Activated CD4-positive, alpha-beta T cell treated with anti-CD3 and anti-CD28 coated beads, Interleukin-10, Interleukin-2, amounts not matched to agents 100 ng/mL and 50 ng/mL, durations not matched to agents 16 hours and 8 hours (primary cell): ENCODE data around the gene ATP5ME.

Source experiments
- DNase-seq: peaks from one replicate; pipeline ENCODE4 v3.0.0-alpha.2; 2020

Gene ATP5ME

GRCh38 chr4:666822-667544 lies 7.1 kb downstream of the ATP5ME start:
- no peak for DNase-seq

GRCh38 chr4:666436-666810 lies 7.7 kb downstream of the ATP5ME start:
- DNase-seq, result no peak

- no peak for DNase-seq
These were observed 8.2 kb downstream of the ATP5ME start for GRCh38 chr4:665751-666435.

GRCh38 chr4:665381-665750 lies 8.7 kb downstream of the ATP5ME start:
- no peak for DNase-seq

- DNase-seq, result no peak
These were observed 9.3 kb downstream of the ATP5ME start for GRCh38 chr4:664713-665231.

- DNase-seq, result peak; percentile 80
These were observed 10.3 kb downstream of the ATP5ME start for GRCh38 chr4:663438-664428.

- no peak for DNase-seq
These were observed 11.0 kb downstream of the ATP5ME start for GRCh38 chr4:663046-663437.

- DNase-seq, result no peak
These were observed 12.0 kb downstream of the ATP5ME start for GRCh38 chr4:661881-662761.

- DNase-seq, result no peak
These were observed 12.8 kb downstream of the ATP5ME start for GRCh38 chr4:661231-661630.

- DNase-seq, result no peak
These were observed 13.7 kb downstream of the ATP5ME start for GRCh38 chr4:660401-660800.

- DNase-seq, result no peak
These were observed 14.2 kb downstream of the ATP5ME start for GRCh38 chr4:659851-660250.

- DNase-seq, result no peak
These were observed 15.1 kb downstream of the ATP5ME start for GRCh38 chr4:658681-659667.

GRCh38 chr4:657834-658667 lies 16.0 kb downstream of the ATP5ME start:
- DNase-seq, result no peak

- no peak for DNase-seq
These were observed 16.7 kb downstream of the ATP5ME start for GRCh38 chr4:657338-657833.

- DNase-seq, result no peak
These were observed 17.4 kb downstream of the ATP5ME start for GRCh38 chr4:656436-657337.

GRCh38 chr4:655464-656151 lies 18.5 kb downstream of the ATP5ME start:
- no peak for DNase-seq

- no peak for DNase-seq
These were observed 19.1 kb downstream of the ATP5ME start for GRCh38 chr4:654871-655463.

GRCh38 chr4:654503-654845 lies 19.6 kb downstream of the ATP5ME start:
- DNase-seq, result no peak
